KG1 (cell line): Measurements from ENCODE around the gene TEX19.
"Not testable (repeated sequence)": the region's sequence is repeated elsewhere in the genome, so short reads cannot be mapped to it uniquely, and the experiment has no call there.

Experiments used
- DNase-seq: peaks from one replicate; lab custom pipeline; 2025; lab: John Stamatoyannopoulos, UW

The TEX19 gene

DNA sequence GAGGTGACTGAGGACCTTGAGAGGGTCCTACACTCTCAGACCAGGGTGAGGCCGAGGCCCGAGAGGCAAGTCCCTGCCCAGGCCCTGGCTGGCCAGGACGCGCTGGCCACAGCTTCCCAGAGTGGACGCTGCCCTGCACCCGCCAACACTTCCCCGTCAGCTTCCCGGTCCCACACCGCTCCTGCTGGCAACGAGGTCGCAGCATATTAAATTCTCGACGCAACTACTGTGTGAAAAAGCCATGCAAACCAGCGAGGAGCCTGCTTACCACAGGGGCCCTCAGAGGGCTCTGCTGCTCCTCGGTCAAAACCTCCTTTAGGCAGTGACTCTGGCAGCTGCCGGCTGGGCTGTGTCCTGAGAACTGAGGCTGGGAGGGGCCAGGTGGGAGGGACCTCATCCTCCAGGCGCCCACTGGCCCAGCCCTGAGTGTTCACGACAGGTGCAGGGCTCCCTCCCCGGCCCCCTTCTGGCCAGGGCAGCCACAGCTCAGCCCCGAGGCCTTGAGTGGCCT, 2.1 kb upstream of the TEX19 start:
- DNase-seq, result no peak

- no peak for DNase-seq
Observed at GRCh38 chr17:82357394-82357793, 1.7 kb upstream of the TEX19 start.

DNA sequence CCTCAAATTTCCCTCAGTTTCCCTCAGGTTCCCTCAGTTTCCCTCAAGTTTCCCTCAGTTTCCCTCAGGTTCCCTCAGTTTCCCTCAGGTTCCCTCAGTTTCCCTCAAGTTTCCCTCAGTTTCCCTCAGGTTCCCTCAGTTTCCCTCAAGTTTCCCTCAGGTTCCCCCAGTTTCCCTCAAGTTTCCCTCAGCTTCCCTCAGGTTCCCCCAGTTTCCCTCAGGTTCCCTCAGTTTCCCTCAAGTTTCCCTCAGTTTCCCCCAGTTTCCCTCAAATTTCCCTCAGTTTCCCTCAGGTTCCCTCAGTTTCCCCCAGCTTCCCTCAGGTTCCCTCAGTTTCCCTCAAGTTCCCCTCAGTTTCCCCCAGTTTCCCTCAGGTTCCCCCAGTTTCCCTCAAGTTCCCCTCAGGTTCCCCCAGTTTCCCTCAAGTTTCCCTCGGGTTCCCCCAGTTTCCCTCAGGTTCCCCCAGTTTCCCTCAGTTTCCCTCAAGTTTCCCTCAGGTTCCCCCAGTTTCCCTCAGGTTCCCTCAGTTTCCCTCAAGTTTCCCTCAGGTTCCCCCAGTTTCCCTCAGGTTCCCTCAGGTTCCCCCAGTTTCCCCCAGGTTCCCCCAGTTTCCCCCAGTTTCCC, 516 bp downstream of the TEX19 start:
- DNase-seq, result not testable (repeated sequence)

DNA sequence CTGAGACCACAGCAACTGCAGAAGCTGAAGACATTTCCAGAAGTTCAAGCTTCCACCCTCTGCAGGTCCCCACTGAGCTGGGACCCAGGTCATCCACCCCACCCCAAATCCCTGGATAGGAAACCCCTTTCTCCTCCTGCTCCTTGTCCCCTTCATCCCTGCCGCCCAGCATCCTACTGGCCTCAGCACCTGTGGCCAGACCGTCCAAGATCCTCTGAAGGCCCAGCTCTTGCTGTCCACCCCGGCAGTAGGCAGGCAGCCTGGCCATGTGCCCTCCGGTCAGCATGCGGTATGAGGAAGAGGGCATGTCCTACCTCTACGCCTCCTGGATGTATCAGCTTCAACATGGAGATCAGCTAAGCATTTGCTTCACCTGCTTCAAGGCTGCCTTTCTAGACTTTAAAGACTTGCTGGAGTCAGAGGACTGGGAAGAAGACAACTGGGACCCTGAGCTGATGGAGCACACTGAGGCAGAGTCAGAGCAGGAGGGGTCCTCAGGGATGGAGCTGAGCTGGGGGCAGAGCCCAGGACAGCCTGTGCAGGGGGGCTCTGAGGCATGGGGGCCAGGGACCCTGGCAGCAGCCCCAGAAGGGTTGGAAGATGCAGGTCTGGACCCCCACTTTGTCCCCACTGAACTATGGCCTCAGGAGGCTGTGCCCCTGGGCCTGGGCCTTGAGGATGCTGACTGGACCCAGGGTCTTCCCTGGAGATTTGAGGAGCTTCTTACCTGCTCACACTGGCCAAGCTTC, 3.0 kb downstream of the TEX19 start:
- no peak for DNase-seq

DNA sequence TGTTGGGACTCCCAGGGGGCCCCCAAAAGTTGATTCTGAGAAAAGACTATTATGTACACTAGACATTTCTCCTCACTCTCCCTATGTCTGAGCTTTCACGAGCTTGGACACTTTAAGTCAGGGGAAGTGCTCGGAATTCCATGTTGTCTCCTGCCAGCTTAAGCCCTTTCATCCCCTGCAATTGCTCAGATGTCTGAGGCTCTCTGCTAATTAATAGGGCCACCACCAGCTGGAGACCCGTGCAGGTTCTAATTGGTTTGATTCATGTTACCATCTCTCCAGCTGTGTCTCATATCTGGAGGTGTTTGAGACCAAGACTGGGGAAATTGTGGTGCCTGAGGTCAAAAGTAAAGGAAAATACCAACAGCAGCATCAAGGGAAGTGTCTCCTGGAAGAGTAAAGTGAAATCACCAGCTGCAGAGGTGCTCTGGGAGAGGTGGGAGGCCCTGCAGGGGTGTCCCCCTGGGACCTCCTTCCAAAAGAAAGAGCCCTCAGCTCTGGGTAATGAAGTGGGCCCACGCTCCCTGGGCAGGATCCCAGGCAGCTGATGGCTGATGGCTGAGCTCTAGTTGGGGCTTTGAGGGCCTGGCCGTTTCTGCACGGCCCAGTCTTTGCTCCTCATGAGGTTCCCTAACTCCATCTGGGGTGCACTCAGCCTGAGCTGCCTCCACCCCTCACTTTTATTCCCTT, 6.7 kb downstream of the TEX19 start:
- no peak for DNase-seq

- no peak for DNase-seq
Observed at GRCh38 chr17:82366749-82367148, 7.7 kb downstream of the TEX19 start.

GRCh38 chr17:82367724-82368524, 8.9 kb downstream of the TEX19 start:
- no peak for DNase-seq

- DNase-seq, result no peak
Observed at GRCh38 chr17:82369211-82369610, 10.2 kb downstream of the TEX19 start.

DNA sequence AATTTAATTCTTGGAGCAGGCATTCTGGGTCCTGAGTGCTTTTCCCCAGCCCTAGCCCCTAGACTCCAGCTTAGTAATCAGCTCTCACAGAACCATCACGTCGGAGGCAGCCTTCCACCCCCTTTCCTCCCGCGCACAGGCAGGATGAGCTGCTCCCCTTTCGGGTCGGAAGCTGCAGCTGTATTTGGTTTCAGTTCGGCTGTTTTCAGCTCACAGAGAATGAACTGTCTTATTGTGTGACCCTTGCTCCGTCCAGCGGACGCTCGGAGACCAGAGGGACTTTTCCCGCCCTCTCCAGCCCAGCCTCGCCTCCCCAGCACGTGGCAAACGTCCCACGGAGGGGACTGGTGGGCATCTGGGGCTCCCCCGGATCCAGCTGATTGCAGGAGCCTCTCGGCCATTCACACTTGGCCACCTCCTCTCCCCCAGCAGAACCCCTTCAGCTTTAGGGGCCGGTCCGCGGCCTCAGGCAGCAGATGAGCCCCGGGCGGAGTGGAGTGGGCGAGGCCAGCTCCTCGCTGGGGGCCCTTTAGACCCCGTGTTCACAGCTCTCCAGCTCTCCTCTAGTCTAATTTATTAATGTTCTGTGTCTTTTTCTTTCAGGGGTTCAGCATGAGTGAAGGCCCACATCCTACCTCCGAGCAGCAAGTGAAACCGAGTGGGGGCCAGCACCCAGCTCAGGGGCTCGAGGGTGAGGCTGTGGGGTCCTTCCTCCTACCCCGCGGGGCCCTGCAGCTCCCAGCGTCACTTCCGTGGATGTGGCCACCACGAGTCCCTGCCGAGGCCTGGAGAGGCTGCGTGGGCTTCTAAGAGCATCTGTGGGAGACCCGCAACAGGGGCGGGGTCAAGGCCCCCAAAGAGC, 11.7 kb downstream of the TEX19 start:
- no peak for DNase-seq

DNA sequence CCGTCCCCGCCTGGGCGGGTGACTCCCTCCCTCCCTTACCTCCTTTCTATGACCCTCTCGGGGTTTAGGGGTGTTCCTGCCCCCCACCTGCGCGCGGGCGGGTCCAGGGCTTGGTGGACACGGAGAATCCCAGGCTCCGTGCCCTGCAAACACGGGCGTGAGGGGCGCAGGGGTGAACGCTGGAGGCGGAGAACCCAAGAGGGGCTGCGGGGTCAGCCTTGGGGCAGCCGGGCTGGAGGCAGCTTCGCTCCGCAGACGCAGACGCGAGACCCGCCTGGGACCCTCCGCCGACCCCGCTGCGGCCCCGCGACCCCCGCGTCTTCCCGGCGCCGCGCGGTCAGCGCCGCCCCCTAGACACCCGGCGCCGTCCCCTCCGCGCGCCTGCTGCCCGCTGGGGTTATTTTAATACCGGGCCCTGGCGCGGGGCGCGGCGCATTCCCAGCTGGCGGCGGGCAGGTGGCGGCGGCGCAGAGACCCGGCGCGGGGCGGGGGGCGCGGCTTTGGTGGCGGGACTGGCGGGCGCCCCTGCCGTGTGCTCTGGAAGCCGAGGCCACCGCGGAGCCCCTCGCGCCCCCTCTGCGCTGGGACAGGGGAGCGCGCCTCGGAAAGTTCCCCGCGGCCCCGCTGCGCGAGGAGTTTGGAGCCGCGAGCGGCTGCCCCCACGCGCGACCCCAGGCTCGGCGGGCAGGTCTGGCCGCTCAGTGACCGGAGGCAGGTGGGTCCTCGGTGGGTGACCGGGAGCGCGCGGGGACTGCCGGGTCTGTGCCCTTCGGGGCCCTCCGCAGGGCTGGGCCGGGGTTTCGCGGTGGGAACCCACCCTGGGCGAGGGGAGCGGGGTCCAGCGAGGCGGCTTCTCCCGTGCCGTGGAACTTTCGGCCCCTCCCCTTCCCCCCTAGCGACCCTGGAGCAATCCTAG, 12.5 kb downstream of the TEX19 start, which contains the start of gene UTS2R:
TSS of gene UTS2R (plus strand) at position 433 of the 916 bp plus-strand sequence. CDS start 2,560 bp downstream, outside the sequence.
- no peak for DNase-seq

GRCh38 chr17:82372249-82373071, 13.4 kb downstream of the TEX19 start:
- no peak for DNase-seq

- DNase-seq, result not testable (repeated sequence)
Observed at GRCh38 chr17:82373072-82373452, 14.0 kb downstream of the TEX19 start.

GRCh38 chr17:82373731-82374625, 14.9 kb downstream of the TEX19 start:
- no peak for DNase-seq

DNA sequence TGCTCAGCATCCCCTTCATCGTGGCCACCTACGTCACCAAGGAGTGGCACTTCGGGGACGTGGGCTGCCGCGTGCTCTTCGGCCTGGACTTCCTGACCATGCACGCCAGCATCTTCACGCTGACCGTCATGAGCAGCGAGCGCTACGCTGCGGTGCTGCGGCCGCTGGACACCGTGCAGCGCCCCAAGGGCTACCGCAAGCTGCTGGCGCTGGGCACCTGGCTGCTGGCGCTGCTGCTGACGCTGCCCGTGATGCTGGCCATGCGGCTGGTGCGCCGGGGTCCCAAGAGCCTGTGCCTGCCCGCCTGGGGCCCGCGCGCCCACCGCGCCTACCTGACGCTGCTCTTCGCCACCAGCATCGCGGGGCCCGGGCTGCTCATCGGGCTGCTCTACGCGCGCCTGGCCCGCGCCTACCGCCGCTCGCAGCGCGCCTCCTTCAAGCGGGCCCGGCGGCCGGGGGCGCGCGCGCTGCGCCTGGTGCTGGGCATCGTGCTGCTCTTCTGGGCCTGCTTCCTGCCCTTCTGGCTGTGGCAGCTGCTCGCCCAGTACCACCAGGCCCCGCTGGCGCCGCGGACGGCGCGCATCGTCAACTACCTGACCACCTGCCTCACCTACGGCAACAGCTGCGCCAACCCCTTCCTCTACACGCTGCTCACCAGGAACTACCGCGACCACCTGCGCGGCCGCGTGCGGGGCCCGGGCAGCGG, 15.7 kb downstream of the TEX19 start:
- DNase-seq, result no peak

- DNase-seq, result no peak
Observed at GRCh38 chr17:82375359-82376041, 16.5 kb downstream of the TEX19 start.

GRCh38 chr17:82376042-82376730, 17.1 kb downstream of the TEX19 start:
- DNase-seq, result no peak
